ENCODE results near the gene BTG2.
A peak's percentile ranks its signal among the peaks of the same experiment; 100 is the strongest.

Gene BTG2

GRCh38 chr1:203323587-203323986 lies 18.3 kb downstream of the BTG2 start:
- H3K9ac ChIP-seq (ENCODE audit: low read length), result peak overlapping the region; percentile 73
- peaks cover 39% of the 10 kb centered on the region for H3K79me2 ChIP-seq (ENCODE audit: low read length)
- H3K36me3 ChIP-seq (replicated peaks; ENCODE audit: insufficient read depth, low read length), result no peaks in the 10 kb centered on the region
- H3K9me3 ChIP-seq (replicated peaks; ENCODE audit: insufficient read depth, low read length), result no peaks in the 10 kb centered on the region
- no peak for TF ChIP-seq CTCF (IDR thresholded peaks at IDR 0.05; ENCODE audit: low read length)
- no peak for TF ChIP-seq EZH2 (optimal IDR thresholded peaks at IDR 0.05; ENCODE audit: low read depth, low read length)
- TF ChIP-seq EZH2phosphoT487 (IDR thresholded peaks at IDR 0.05; ENCODE audit: low read length), result no peak
- peaks cover 86% of the 10 kb centered on the region for H3F3A ChIP-seq (ENCODE audit: insufficient read depth, low read length)
- no peak for DNase-seq
- peak overlapping the region; percentile 95 for H3K4me2 ChIP-seq (ENCODE audit: low read depth, low read length)
- H3K27me3 ChIP-seq (replicated peaks; ENCODE audit: insufficient read depth, low read length), result no peaks in the 10 kb centered on the region
- H4K20me1 ChIP-seq (ENCODE audit: insufficient read depth, low read length), result no peaks in the 10 kb centered on the region
- H3K4me3 ChIP-seq (ENCODE audit: low read length), result no peak overlapping the region
- peak overlapping the region; percentile 19; the same call in 1 of the 2 replicates for H2AFZ ChIP-seq (ENCODE audit: low read length)
- H3K27ac ChIP-seq (ENCODE audit: low read length), result peak overlapping the region; percentile 91
- H3K9me2 ChIP-seq (replicated peaks; ENCODE audit: insufficient read depth, low read length), result no peaks in the 10 kb centered on the region
- peaks cover 88% of the 10 kb centered on the region for H3K4me1 ChIP-seq (ENCODE audit: low read length)

- Histone ChIP-seq H3K4me2 (ENCODE audit: low read depth, low read length) (peak overlapping the region; percentile 95), H3K9me2 (replicated peaks; ENCODE audit: insufficient read depth, low read length) (no peaks in the 10 kb centered on the region), H3K36me3 (replicated peaks; ENCODE audit: insufficient read depth, low read length) (no peaks in the 10 kb centered on the region), H3K27me3 (replicated peaks; ENCODE audit: insufficient read depth, low read length) (no peaks in the 10 kb centered on the region), H3K79me2 (ENCODE audit: low read length) (peaks cover 35% of the 10 kb centered on the region), H3K9ac (ENCODE audit: low read length) (peak overlapping the region; percentile 73), H4K20me1 (ENCODE audit: insufficient read depth, low read length) (no peaks in the 10 kb centered on the region), H2AFZ (ENCODE audit: low read length) (no peak overlapping the region), H3K27ac (ENCODE audit: low read length) (peak overlapping the region; percentile 91), H3F3A (ENCODE audit: insufficient read depth, low read length) (peaks cover 88% of the 10 kb centered on the region), H3K4me1 (ENCODE audit: low read length) (peaks cover 84% of the 10 kb centered on the region), H3K9me3 (replicated peaks; ENCODE audit: insufficient read depth, low read length) (no peaks in the 10 kb centered on the region), H3K4me3 (ENCODE audit: low read length) (peak overlapping the region; percentile 64)
- TF ChIP-seq EZH2 (optimal IDR thresholded peaks at IDR 0.05; ENCODE audit: low read depth, low read length) (no peak), EZH2phosphoT487 (IDR thresholded peaks at IDR 0.05; ENCODE audit: low read length) (no peak), CTCF (IDR thresholded peaks at IDR 0.05; ENCODE audit: low read length) (no peak)
- DNase-seq, result peak; percentile 60
These were observed 19.0 kb downstream of the BTG2 start for GRCh38 chr1:203324105-203325025.

- no peaks in the 10 kb centered on the region for H3K27me3 ChIP-seq (replicated peaks; ENCODE audit: insufficient read depth, low read length)
- H3K4me1 ChIP-seq (ENCODE audit: low read length), result peaks cover 78% of the 10 kb centered on the region
- H3K27ac ChIP-seq (ENCODE audit: low read length), result peak overlapping the region; percentile 91
- peak overlapping the region; percentile 64 for H3K4me3 ChIP-seq (ENCODE audit: low read length)
- no peaks in the 10 kb centered on the region for H4K20me1 ChIP-seq (ENCODE audit: insufficient read depth, low read length)
- peaks cover 83% of the 10 kb centered on the region for H3F3A ChIP-seq (ENCODE audit: insufficient read depth, low read length)
- no peak for TF ChIP-seq CTCF (IDR thresholded peaks at IDR 0.05; ENCODE audit: low read length)
- TF ChIP-seq EZH2phosphoT487 (IDR thresholded peaks at IDR 0.05; ENCODE audit: low read length), result no peak
- no peak for TF ChIP-seq EZH2 (optimal IDR thresholded peaks at IDR 0.05; ENCODE audit: low read depth, low read length)
- H2AFZ ChIP-seq (ENCODE audit: low read length), result no peak overlapping the region
- no peaks in the 10 kb centered on the region for H3K36me3 ChIP-seq (replicated peaks; ENCODE audit: insufficient read depth, low read length)
- H3K9me2 ChIP-seq (replicated peaks; ENCODE audit: insufficient read depth, low read length), result no peaks in the 10 kb centered on the region
- peak overlapping the region; percentile 95 for H3K4me2 ChIP-seq (ENCODE audit: low read depth, low read length)
- no peaks in the 10 kb centered on the region for H3K9me3 ChIP-seq (replicated peaks; ENCODE audit: insufficient read depth, low read length)
- DNase-seq, result peak; percentile 96
- peak overlapping the region; percentile 73 for H3K9ac ChIP-seq (ENCODE audit: low read length)
- H3K79me2 ChIP-seq (ENCODE audit: low read length), result peaks cover 32% of the 10 kb centered on the region
These were observed 19.7 kb downstream of the BTG2 start for GRCh38 chr1:203325026-203325417.
